8988T (cell line): Measurements from ENCODE around the gene HIVEP1.

Experiments used
- DNase-seq: peaks from one replicate; pipeline ENCODE4 v3.0.0; 2011

Gene HIVEP1

DNA sequence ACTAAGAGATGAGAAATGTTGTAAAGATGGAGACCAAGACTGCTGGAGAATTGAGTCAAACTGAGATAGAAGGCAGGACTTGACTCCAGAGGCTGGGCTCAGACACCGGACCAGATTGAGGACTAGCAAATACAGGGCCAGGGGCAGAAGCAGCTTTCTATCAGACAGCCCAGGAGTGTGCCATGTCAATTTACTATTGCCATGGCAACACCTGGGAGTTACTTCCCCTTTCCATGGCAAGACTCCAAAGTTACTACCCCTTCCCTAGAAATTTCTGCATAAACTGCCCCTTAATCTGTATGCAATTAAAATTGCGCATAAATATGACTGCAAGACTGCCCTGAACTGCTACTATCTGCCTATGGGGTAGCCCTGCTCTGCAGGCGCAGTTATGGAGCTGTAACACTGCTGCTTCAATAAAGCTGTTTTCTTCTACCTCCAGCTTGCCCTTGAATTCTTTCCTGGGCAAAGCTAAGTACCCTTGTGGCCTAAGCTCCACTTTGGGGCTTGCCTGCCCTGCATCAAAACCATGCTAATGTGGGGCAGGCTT, 188.0 kb downstream of the HIVEP1 start:
- DNase-seq, result no peak

DNA sequence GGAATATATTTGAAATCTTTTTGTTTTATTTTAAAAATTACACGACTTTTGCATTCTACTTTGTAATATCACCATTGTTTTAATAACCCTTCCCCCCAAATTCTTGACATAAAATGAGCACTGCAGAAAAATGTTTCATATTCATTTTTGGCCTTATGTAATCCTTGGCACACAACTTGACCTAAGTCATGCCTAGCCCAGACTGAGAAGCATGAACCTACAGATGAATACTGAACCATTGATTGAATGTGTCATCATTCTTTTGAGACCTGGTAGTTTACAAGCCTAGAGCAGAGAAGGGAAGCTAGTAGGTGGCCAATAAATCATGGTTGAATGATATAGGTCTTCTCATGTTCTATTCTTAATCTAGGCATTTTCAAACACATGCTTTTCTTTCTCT, 188.6 kb downstream of the HIVEP1 start:
- DNase-seq, result no peak

DNA sequence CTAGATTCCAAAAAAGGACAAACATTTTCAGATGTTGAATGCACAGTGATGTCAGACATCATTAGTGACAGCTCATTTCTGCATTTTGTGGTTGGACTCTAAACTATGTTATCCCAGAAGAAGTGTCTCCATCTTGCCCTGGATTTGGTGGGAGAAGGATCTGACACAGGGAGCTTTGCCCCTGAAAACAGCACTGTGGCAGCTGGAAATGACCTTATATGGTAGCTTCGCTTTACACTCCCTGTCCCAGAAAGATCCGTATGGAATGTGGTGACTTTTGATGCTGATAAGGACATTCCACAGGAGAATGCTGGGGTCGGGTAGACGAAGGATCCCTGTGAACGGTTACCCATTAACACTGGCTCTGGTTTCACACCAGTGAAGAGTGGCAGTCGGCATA, 190.9 kb downstream of the HIVEP1 start:
- no peak for DNase-seq

DNA sequence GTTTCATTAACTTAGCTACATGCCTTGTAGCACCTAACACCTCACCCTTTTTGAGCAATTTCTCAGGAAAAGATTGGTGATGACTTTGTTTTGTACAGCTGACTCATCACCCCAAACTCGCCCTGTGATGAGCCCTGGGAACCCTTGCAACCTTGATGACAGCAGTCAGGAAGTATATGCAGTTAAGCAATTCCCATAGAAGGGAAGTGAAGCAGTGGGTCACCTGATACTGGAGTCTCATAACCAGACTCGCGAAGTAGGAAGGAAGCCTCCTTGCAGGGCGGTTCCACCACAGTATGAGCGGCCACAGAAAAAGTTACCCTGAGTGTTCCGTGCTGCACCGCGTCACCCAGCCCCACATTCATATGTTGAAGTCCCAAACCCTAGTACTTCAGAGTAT, 196.1 kb downstream of the HIVEP1 start:
- no peak for DNase-seq

GRCh38 chr6:12208673-12209072, 196.6 kb downstream of the HIVEP1 start:
- no peak for DNase-seq
